ENCODE measurements around the gene NBAS.

The NBAS gene

DNA sequence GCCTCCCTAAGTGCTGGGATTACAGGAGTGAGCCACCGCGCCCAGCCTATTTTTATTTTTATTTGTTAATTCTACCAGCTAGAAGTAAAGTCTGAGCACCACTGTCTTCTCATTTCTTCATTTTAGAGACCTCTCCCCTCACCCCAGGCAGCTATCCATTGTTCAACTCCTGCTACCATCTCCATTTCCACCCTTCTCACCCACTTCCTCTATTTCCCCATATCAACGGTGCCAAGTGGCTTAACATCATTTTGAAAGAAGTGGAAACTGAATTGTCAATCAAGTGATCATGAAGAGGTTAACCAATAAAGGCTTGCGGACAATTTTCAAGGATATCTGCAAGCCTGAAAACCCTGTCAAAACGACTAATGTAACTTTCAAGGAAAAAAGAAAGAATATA, 323.1 kb downstream of the NBAS start:
- Histone ChIP-seq H3K79me2 (ENCODE audit: insufficient read depth, low read length) (no peaks in the 10 kb centered on the region), H3K36me3 (ENCODE audit: low read length) (no peaks in the 10 kb centered on the region), H3K4me2 (ENCODE audit: low read depth, low read length, poor library complexity, severe bottlenecking) (no peak overlapping the region), H3K9me2 (replicated peaks; ENCODE audit: insufficient read depth, low read length) (no peaks in the 10 kb centered on the region), H3K9ac (ENCODE audit: low read length) (no peak overlapping the region), H4K20me1 (ENCODE audit: low read depth, low read length) (no peaks in the 10 kb centered on the region), H3K4me3 (ENCODE audit: insufficient read depth, low read length, poor library complexity, severe bottlenecking) (no peak overlapping the region), H3K9me3 (ENCODE audit: insufficient read depth, low read length) (no peaks in the 10 kb centered on the region), H3K27ac (ENCODE audit: low read depth, low read length) (no peak overlapping the region), H2AFZ (ENCODE audit: low read depth, low read length, severe bottlenecking) (no peak overlapping the region), H3K27me3 (ENCODE audit: low read length) (no peaks in the 10 kb centered on the region), H3F3A (ENCODE audit: insufficient read depth) (no peaks in the 10 kb centered on the region)
- TF ChIP-seq, protein P1, sequence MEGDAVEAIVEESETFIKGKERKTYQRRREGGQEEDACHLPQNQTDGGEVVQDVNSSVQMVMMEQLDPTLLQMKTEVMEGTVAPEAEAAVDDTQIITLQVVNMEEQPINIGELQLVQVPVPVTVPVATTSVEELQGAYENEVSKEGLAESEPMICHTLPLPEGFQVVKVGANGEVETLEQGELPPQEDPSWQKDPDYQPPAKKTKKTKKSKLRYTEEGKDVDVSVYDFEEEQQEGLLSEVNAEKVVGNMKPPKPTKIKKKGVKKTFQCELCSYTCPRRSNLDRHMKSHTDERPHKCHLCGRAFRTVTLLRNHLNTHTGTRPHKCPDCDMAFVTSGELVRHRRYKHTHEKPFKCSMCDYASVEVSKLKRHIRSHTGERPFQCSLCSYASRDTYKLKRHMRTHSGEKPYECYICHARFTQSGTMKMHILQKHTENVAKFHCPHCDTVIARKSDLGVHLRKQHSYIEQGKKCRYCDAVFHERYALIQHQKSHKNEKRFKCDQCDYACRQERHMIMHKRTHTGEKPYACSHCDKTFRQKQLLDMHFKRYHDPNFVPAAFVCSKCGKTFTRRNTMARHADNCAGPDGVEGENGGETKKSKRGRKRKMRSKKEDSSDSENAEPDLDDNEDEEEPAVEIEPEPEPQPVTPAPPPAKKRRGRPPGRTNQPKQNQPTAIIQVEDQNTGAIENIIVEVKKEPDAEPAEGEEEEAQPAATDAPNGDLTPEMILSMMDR (IDR thresholded peaks at IDR 0.05; ENCODE audit: insufficient read depth, low read length, poor library complexity, severe bottlenecking) = no peak
- TF ChIP-seq EZH2phosphoT487 (conservative IDR thresholded peaks at IDR 0.05; ENCODE audit: low read length) = no peak

DNA sequence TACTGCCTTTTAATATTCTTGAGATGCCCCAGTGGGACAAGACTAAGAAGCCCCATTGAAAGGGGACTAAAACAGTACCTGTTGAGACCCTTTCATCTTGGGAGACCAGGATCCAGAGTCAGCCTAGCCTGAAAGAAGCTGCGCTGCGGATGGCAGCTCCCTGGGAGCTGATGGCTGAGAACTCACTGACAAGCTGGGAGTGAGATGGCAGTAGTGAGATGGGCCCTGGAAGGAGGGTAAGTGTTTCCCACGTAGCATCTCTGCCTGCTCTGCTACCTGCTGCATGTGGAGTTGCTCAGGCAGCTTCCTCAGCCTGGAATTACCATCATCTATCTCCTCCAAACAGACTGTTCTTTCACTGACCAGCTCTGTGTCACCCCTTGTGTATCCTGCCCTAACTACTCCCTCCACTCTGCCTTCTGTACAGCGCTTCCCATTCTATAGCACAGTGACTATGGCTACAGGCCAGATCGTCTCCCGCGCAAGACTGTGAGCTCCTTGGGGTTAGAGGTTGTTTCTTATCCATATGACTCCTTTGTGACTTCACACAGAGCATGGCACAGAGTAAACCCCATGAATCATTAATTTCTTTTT, 330.4 kb downstream of the NBAS start:
- no peaks in the 10 kb centered on the region for H3K27me3 ChIP-seq (ENCODE audit: low read length)
- no peaks in the 10 kb centered on the region for H3K9me2 ChIP-seq (replicated peaks; ENCODE audit: insufficient read depth, low read length)
- H3F3A ChIP-seq (ENCODE audit: insufficient read depth) = no peaks in the 10 kb centered on the region
- TF ChIP-seq EZH2phosphoT487 (conservative IDR thresholded peaks at IDR 0.05; ENCODE audit: low read length) = no peak
- TF ChIP-seq, protein P1 (IDR thresholded peaks at IDR 0.05; ENCODE audit: insufficient read depth, low read length, poor library complexity, severe bottlenecking) = no peak
- H3K79me2 ChIP-seq (ENCODE audit: insufficient read depth, low read length) = no peaks in the 10 kb centered on the region
- H2AFZ ChIP-seq (ENCODE audit: low read depth, low read length, severe bottlenecking) = no peak overlapping the region
- H3K36me3 ChIP-seq (ENCODE audit: low read length) = no peaks in the 10 kb centered on the region
- no peak overlapping the region for H3K4me3 ChIP-seq (ENCODE audit: insufficient read depth, low read length, poor library complexity, severe bottlenecking)
- H3K9ac ChIP-seq (ENCODE audit: low read length) = no peak overlapping the region
- H3K4me2 ChIP-seq (ENCODE audit: low read depth, low read length, poor library complexity, severe bottlenecking) = no peak overlapping the region
- no peaks in the 10 kb centered on the region for H3K9me3 ChIP-seq (ENCODE audit: insufficient read depth, low read length)
- no peak overlapping the region for H3K27ac ChIP-seq (ENCODE audit: low read depth, low read length)
- H4K20me1 ChIP-seq (ENCODE audit: low read depth, low read length) = no peaks in the 10 kb centered on the region

DNA sequence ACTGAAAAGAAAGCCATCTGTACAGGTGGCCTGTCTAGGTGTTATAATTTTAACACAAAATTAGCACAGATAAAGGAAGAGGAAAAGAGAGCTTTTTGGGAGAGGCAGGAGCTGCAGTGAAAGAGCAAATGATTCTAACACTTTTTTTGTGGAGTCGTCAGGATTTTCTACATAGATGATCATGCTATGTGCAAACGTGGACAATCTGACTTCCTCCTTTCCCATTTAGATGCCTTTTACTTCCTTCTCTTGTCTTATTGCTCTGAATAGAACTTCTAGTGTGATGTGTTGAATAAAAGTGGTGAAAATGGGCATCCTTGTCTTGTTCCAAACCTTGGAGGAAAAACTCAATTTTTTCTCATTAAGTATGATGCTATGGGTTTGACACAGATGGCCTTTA, 334.5 kb downstream of the NBAS start:
- no peak for TF ChIP-seq EZH2phosphoT487 (conservative IDR thresholded peaks at IDR 0.05; ENCODE audit: low read length)
- TF ChIP-seq, protein P1 (IDR thresholded peaks at IDR 0.05; ENCODE audit: insufficient read depth, low read length, poor library complexity, severe bottlenecking) = no peak

More for the DNA sequence above, 334.5 kb downstream of the NBAS start:
- no peaks in the 10 kb centered on the region for H3K9me3 ChIP-seq (ENCODE audit: insufficient read depth, low read length)
- H3K27me3 ChIP-seq (ENCODE audit: low read length) = no peaks in the 10 kb centered on the region
- no peak overlapping the region for H2AFZ ChIP-seq (ENCODE audit: low read depth, low read length, severe bottlenecking)
- no peaks in the 10 kb centered on the region for H3K36me3 ChIP-seq (ENCODE audit: low read length)
- H4K20me1 ChIP-seq (ENCODE audit: low read depth, low read length) = no peaks in the 10 kb centered on the region
- H3K4me3 ChIP-seq (ENCODE audit: insufficient read depth, low read length, poor library complexity, severe bottlenecking) = no peak overlapping the region
- H3K79me2 ChIP-seq (ENCODE audit: insufficient read depth, low read length) = no peaks in the 10 kb centered on the region
- no peak overlapping the region for H3K9ac ChIP-seq (ENCODE audit: low read length)
- H3F3A ChIP-seq (ENCODE audit: insufficient read depth) = no peaks in the 10 kb centered on the region
- no peak overlapping the region for H3K27ac ChIP-seq (ENCODE audit: low read depth, low read length)
- no peak overlapping the region for H3K4me2 ChIP-seq (ENCODE audit: low read depth, low read length, poor library complexity, severe bottlenecking)
- no peaks in the 10 kb centered on the region for H3K9me2 ChIP-seq (replicated peaks; ENCODE audit: insufficient read depth, low read length)

Measured in SU-DHL-6 (cell line).